NCI-H146 (cell line): ENCODE results near the gene MEI4.
"Not testable (repeated sequence)": the region's sequence is repeated elsewhere in the genome, so short reads cannot be mapped to it uniquely, and the experiment has no call there.

Experiments
- DNase-seq: peaks from one replicate; lab custom pipeline; 2025; lab: John Stamatoyannopoulos, UW

Gene MEI4

DNA sequence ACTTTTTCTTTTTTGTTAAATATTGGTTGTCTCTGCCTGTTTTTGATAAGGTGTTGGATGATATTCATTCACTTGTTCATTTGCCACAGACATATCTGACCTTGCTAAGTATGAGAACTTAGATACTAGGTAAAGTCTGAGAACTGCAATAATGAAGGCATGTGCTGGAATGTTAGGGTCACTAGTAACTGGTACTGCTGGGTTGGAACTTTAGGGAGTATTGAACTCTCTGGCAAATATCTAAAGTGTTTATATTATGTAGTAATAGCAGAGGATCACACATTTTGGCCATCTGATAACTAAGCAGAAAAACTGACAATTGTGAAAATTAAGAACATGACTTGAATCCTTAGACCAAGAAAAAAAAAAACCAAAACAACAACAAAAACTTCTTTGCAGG lies 162.7 kb downstream of the MEI4 start:
- no peak for DNase-seq

DNA sequence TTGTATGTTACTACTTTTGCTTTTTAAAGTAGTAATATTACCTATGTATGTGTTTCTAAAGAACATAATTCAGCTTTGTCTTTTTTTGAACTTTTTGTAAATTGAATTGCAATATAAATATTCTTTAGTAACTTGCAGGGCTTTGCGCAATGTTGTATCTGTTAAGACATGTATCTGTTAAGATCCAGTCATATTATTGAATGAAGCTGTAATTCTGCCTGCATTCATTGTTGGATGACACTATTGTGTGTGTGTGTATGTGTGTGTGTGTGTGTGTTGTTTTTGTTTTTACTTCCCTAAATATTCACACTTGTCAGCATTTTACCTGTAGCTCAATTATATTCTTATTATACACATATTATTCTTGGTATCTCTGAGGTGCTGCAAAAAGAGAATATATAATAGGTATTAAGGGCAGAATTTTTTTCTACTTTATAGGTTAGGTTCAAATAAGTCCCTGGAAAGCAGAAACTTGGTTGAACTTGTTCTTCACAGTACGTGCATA lies 164.0 kb downstream of the MEI4 start:
- DNase-seq = no peak

DNA sequence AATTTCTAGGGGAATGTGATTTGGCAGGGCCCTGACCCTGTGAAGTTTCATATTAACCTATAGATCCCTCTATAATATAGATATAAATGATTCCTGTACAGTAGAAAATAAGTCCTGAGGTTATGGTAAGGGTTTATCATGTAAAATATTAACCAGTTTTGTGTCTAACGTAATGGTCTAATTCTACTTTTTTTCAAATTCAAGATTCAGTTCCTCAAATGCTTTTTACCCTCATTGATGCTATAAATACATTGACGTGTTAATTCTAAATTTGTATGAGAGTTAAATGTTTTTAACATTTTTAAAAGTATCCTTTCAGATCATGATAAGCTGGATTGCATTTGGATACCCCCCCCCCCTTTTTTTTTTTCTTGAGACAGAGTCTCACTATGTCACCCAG lies 169.4 kb downstream of the MEI4 start:
- no peak for DNase-seq

DNA sequence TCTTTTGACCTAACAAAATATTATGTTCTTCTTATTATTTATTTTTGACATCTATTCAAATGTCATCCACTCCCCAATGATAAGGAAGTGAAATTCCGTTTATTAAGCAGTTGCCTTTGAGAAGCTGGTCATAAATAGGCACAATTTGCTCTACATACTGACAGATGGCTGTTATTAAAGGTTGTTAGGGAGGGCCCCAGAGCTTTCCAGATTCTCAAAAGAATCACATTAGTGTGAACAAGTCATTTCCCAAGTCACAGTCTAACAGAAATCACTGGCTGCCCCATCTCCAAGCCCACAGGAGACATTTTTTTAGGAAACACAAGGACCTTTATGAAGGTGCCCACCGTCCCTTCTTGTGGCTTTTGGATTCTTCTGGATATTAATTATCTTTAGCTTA lies 172.4 kb downstream of the MEI4 start:
- DNase-seq = no peak

GRCh38 chr6:77829736-77830135 lies 176.9 kb downstream of the MEI4 start:
- DNase-seq = no peak

- not testable (repeated sequence) for DNase-seq
These were observed 180.9 kb downstream of the MEI4 start for GRCh38 chr6:77833749-77834148.

DNA sequence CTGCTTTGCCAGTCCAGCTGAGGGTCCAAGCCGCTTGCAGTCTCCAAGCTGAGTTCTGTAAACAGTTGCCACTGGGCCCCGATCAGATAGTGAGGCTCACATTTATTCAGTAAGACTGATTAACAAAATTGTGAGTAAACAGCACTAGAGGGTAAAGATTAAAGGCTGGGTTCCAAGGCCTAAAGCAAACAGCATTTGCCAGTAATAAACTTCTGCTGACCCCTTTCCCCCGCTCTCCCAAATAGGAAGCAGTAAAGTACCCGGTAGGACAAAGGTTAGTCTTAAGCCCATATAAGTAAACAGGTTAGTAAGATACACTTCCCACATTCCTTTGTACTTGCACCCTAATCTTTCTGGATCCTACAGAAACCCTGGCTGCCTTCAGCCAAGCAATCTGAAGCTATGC lies 181.8 kb downstream of the MEI4 start:
- no peak for DNase-seq

DNA sequence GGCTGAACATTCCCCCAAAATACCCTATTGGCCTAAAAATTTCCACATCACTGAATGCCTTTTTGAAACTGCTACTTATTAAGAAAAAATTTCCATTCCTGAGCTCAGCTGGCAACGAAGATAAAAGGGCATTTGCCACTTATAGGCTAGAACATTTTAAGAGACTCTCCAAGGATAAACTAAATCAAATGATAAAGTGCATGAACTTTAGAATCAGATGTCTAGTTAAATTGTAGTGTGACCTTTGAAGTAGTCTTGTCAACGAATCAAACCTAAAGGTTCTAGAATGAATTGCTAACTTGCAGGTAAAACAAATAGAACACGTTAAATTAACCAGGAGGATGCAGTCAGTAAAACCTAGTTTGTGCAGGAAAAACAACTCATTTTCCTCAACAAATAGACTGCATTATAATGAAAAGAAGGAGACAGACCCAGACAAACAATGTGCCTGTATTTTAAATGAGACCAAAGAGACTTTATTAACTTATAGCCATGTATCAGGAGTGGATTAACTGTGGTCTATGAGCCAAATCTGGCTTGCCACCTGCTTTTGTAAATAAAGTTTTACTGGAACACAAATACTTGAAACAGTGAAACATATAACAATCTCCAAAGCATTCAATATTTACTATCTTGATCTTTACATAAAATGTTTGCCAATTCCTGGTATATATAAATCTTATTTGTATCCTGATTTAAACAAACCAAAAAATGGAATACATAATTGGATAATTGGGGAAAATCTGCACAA lies 184.4 kb downstream of the MEI4 start:
- no peak for DNase-seq

DNA sequence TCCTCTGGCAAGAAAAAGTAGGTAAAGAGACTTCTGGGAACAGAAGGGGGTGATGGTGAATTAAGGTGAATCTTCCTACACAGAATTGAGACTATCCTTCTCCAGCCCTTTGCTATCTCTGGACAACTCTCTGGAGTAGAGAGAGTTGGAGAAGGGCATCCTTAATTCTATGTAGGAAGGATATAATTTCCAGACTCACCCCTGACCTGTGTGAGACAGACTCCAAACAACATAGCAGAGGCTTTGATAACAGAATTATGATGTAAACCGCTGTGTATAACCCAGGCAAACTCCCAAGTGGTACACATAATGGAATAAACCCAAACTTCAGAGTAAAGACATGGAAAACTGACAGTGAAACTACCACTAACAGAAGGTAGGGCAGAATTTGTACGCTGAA lies 186.5 kb downstream of the MEI4 start:
- DNase-seq = no peak

DNA sequence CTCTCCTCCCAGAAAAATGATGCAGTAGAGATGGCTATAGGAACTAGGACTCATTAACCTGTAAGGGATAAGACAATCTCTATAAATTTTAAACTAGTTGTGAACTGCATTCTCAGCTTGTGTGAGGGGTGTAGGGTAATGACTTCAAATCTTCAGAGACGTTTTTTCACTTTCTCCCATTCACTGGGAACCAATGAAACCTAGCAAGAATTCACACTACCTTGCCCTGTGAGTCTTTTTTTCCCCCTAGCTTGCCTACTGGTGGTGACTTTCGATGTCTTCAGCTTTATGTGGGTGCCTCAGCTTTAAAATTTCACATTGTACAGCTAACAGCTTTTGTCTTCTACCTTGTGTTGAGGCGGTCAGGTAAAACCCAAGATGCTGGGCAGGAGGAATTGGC lies 192.0 kb downstream of the MEI4 start:
- no peak for DNase-seq

GRCh38 chr6:77853401-77853800 lies 200.6 kb downstream of the MEI4 start:
- DNase-seq = no peak

- DNase-seq = no peak
These were observed 203.6 kb downstream of the MEI4 start for GRCh38 chr6:77856391-77856790.

DNA sequence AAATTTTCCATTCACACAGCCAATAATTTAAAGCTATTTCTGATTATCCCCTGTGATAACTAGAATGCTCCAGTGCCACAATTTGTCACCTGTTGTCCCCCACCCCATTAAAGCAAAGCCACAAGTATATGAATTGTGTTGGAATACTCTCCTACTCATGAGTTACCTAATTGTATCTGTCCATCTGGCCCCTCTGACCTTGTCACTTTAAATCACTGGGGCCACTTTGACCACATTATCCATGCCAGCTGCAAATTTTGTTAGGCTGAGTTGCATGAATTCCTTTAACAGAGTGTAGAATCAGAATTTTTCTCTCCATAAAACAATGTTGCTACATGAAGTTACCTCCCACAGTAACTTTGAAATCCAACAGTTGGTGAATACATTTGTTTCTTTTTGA lies 204.6 kb downstream of the MEI4 start:
- DNase-seq = no peak

- no peak for DNase-seq
These were observed 223.5 kb downstream of the MEI4 start for GRCh38 chr6:77876300-77876699.

DNA sequence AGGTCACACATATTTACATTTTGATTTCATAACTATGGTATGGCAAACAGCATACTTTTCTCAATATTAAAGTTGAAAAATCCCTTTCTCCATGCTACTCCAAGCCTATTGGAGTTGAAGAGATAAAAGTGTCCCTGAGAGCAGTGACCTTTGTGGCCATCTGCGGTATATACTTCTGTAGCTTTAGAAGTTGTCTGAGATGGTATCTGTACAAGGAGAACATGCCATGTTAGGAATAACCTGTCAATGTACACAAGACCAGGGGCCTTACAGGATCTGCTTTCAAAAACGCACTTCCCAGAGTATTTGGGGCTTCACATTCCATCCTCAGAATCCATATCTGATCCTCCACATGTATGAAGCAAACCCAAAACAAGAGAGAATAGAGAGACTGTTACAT lies 226.7 kb downstream of the MEI4 start:
- no peak for DNase-seq

DNA sequence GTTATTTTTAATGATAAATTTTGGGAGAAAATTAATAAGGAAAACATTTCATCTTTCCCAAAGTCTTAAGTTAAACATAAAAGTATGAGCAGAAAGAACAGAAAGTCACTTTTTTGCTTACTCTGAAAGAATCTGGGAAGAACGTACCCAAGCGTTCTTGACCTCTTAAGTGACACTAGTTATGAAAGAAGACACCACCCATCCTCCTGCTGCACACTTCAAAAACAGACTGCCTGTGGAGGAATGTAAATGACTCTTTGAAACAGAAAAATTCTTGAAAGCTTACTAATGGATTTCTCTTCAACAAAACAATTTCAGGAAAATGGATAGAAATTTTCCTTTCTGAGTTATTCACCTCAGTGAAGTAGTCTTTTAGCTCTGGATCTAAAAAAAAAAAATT lies 227.7 kb downstream of the MEI4 start:
- DNase-seq = no peak

- no peak for DNase-seq
These were observed 231.0 kb downstream of the MEI4 start for GRCh38 chr6:77883851-77884250.

DNA sequence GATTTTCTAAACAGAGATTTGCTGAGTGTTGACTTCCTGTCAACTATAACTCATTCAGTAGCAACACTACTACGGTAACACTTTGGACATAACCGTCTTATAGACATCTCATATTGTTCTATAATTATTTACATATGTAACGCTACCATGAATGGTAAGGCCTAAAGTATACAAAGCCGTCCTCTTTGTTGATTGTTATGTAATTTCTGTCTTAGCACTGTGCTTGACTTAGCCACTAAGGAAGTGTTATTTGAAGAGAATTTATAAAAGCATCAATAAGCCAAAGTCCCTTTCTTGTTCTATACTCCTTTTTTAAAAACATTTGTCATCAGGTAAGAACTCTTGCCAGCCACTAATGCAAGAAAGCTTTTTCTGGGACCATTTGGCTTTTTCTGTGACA lies 240.6 kb downstream of the MEI4 start:
- DNase-seq = no peak

DNA sequence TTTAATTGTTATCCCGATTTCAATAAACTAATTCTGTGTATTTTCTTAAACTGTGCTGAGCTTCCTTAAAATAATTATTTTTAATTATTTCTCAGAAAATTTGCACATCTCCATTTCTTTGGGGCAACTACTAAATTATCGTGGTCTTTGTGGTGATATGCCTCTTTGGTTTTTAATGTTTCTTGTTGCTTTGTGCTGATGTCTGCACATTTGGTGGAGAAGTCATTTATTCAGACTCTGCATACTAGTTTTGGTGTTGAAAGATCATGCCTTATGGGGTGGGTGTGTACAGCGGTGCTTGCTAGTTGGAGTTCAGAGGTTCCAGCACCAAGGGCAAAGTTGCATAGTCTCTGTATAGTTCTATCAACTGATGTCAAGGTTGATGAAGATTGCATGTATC lies 253.2 kb downstream of the MEI4 start:
- DNase-seq = no peak

- no peak for DNase-seq
These were observed 258.0 kb downstream of the MEI4 start for GRCh38 chr6:77910826-77911225.

DNA sequence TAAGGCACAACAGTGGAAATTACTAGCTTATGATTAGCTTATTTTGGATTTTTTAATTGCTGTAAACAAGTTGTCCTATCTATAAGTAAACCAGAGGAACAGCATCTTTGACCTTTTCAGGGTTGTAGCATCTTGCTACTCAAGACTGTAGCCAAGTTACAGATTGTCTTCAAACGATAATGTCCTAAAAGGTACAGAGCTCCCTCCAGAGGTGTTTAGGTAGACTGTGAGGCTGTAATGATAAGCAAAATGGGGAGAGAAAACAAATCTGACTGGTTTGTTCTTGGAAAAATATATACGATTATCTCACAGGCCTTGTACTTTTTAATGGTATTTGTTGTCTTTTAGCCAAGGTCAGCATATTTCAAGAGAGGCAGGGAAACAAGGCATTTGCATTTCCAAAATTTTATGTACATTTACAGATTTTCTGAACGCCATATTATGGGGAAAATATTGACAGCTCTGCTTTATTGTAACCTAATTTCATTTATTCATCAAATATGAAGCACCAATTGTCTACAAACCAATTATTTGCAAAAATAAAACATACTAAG lies 273.4 kb downstream of the MEI4 start:
- DNase-seq = peak; percentile 0

DNA sequence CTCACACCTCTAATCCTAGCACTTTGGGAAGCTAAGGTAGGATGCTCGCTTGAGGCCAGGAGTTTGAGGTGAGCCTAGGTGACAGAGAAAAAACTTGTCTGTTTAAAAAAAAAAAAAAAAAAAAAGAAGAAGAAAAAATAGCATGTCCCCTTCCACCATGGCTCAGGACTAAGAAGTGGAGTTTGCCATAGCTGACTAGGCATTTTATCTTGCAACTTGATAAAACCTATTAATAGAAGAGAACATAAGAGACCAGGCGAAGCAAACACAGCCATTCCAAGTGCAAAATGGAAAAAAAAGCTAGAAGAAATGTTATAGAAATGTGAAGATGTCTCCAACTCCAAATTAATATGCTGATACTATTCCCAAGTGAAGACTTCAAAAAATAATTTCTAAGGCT lies 277.5 kb downstream of the MEI4 start:
- DNase-seq = no peak

DNA sequence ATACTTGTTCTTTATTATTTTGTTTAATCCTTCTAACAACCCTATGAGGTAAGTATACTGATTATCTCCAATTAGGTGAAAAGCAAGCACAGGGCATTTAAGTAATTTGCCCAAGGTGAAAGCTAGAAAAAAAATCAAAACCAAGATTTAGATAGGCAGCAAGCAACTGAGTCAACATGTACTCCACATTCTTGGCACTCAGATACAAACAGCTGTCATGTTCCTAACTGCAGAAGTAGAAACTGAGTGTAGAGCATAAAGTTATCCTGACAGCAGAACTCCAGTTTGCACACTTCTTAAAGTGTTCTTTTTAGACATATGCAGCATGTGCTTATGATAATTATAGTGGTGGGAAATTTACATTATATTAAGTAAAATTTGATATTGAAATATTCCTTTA lies 278.1 kb downstream of the MEI4 start:
- no peak for DNase-seq

- DNase-seq = no peak
These were observed 309.2 kb downstream of the MEI4 start for GRCh38 chr6:77962070-77962469.
